Measurements from ENCODE around the gene PTPRO. TPM values are rescaled to one million over a fixed set of nuclear protein-coding genes. Genes with fewer than 3 reads are reported as not detected.

The PTPRO gene
- total RNA-seq, 4 donors from 2014 or later: 0.26 to 0.81 (median 0.51) TPM

DNA sequence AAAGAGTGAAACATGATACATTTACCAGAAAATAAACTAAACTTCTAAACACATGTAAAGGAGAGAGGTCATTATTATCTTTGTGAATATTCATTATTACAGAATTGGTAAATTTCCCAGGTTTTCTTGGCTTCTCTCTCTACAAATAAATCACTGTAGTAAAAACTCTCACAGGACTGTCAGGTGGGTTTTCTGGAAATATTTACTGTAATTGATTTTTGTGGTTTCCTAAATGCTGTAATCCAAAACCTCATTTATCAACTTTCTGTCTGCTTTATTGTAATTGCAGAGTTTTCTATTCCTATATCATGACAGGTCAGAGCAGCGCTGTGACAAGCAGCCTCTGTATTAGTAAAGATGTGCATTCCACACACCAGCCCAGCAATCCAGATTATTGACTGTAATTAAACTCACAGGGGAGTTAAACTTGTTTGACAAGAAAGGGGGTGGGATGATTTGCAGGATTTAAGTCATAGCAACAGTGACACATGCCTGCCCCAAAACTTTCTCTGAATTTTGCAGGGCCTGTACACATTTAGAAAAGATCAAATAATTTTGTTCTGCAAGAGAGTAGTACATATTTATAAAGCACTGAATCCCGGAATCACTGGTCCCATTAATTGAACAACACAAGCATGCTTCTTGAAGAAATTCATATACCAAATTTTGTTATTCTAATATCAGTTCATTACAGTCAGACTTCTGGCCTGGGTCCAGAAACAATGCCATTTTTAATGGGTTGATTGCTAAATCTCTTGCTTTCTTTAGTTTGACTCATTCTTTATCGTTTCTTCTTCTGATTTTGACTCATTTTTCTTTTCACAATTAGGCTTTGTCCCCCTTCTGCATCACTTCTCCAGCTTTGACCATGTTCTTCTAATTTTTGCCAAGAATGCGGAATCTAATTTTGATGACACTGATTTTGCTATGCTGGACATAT lies 42.2 kb downstream of the PTPRO start:
- Histone ChIP-seq H3K27ac (no peak overlapping the region), H3K36me3 (no peaks in the 10 kb centered on the region), H3K27me3 (peaks cover 6% of the 10 kb centered on the region), H3K9me3 (no peaks in the 10 kb centered on the region), H3K4me3 (no peak overlapping the region), H3K4me1 (peaks cover 3% of the 10 kb centered on the region)
- TF ChIP-seq POLR2AphosphoS5 (IDR thresholded peaks at IDR 0.05): no peak
- TF ChIP-seq POLR2A (IDR thresholded peaks at IDR 0.05): no peak
- no peak for TF ChIP-seq EP300 (IDR thresholded peaks at IDR 0.05)
- TF ChIP-seq, protein P1, sequence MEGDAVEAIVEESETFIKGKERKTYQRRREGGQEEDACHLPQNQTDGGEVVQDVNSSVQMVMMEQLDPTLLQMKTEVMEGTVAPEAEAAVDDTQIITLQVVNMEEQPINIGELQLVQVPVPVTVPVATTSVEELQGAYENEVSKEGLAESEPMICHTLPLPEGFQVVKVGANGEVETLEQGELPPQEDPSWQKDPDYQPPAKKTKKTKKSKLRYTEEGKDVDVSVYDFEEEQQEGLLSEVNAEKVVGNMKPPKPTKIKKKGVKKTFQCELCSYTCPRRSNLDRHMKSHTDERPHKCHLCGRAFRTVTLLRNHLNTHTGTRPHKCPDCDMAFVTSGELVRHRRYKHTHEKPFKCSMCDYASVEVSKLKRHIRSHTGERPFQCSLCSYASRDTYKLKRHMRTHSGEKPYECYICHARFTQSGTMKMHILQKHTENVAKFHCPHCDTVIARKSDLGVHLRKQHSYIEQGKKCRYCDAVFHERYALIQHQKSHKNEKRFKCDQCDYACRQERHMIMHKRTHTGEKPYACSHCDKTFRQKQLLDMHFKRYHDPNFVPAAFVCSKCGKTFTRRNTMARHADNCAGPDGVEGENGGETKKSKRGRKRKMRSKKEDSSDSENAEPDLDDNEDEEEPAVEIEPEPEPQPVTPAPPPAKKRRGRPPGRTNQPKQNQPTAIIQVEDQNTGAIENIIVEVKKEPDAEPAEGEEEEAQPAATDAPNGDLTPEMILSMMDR (IDR thresholded peaks at IDR 0.05): no peak
- 45% methylated on average over 4 of the region's 4 CpGs for WGBS
- no peak for DNase-seq (ENCODE audit: low spot score in 2 of 2)

- no peak overlapping the region for H3K4me3 ChIP-seq
- no peak for TF ChIP-seq EP300 (IDR thresholded peaks at IDR 0.05)
- TF ChIP-seq POLR2A (IDR thresholded peaks at IDR 0.05): no peak
- TF ChIP-seq POLR2AphosphoS5 (IDR thresholded peaks at IDR 0.05): no peak
- TF ChIP-seq, protein P1 (IDR thresholded peaks at IDR 0.05): no peak
- H3K36me3 ChIP-seq: no peaks in the 10 kb centered on the region
- no peaks in the 10 kb centered on the region for H3K9me3 ChIP-seq
- DNase-seq (ENCODE audit: low spot score in 2 of 2): no peak
- no peak overlapping the region for H3K27ac ChIP-seq
- WGBS: 67% methylated on average over 4 of the region's 4 CpGs
- H3K4me1 ChIP-seq: peaks cover 3% of the 10 kb centered on the region
- H3K27me3 ChIP-seq: peaks cover 3% of the 10 kb centered on the region
Measured at GRCh38 chr12:15368812-15369211, 46.5 kb downstream of the PTPRO start.

DNA sequence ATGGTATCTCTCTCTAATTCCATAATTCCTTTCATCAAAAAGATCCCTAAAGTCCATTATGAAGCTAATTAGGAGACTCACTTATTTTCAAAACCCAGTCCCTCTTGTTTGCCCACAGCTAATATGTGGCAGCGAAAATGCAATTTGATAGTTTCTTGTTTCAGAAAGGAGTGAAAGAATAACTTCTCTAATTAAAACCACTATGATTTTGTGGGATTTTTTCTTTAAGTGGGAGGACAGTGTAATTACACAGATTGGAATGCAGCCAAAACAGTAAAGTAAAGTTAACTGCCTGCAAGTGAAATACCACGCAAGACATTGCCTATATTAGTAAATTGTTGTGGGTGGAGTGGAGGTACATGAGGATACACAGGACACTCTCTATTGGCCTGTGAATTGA lies 50.0 kb downstream of the PTPRO start:
- Histone ChIP-seq H3K27me3 (peaks cover 3% of the 10 kb centered on the region), H3K4me3 (no peak overlapping the region), H3K27ac (no peak overlapping the region), H3K4me1 (no peaks in the 10 kb centered on the region), H3K9me3 (no peaks in the 10 kb centered on the region), H3K36me3 (no peaks in the 10 kb centered on the region)
- no peak for DNase-seq (ENCODE audit: low spot score in 2 of 2)
- TF ChIP-seq POLR2A (IDR thresholded peaks at IDR 0.05): no peak
- TF ChIP-seq POLR2AphosphoS5 (IDR thresholded peaks at IDR 0.05): no peak
- TF ChIP-seq EP300 (IDR thresholded peaks at IDR 0.05): no peak
- TF ChIP-seq, protein P1 (IDR thresholded peaks at IDR 0.05): no peak
- 53% methylated on average over 2 of the region's 2 CpGs for WGBS

DNA sequence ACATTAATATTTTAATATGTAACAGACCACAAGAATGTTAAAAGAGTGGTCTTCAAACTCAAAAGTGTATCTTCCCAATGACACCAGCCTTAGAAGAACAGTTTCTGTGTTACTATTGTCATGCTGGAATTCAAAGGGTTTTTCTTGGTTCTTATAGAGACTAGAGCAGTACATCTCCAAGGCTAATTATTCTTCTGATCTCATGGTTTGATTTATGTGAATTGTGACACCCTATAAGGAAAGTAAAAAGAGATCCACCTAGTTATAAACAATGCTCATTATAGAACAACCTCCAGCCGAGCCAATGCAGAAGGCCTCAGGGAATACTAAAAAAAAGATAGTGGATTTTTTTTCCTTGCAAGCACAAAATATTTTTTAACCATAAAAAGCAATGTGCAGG lies 65.5 kb downstream of the PTPRO start:
- Histone ChIP-seq H3K4me3 (no peak overlapping the region), H3K9me3 (no peaks in the 10 kb centered on the region), H3K4me1 (no peaks in the 10 kb centered on the region), H3K27ac (no peak overlapping the region), H3K36me3 (no peaks in the 10 kb centered on the region), H3K27me3 (no peaks in the 10 kb centered on the region)
- DNase-seq (ENCODE audit: low spot score in 2 of 2): no peak
- WGBS: 30% methylated on average over 1 of the region's 1 CpG
- TF ChIP-seq, protein P1 (IDR thresholded peaks at IDR 0.05): no peak
- TF ChIP-seq POLR2A (IDR thresholded peaks at IDR 0.05) (no peak), POLR2AphosphoS5 (IDR thresholded peaks at IDR 0.05) (no peak), EP300 (IDR thresholded peaks at IDR 0.05) (no peak)

- no peaks in the 10 kb centered on the region for H3K27me3 ChIP-seq
- DNase-seq (ENCODE audit: low spot score in 2 of 2): no peak
- H3K36me3 ChIP-seq: no peaks in the 10 kb centered on the region
- H3K9me3 ChIP-seq: no peaks in the 10 kb centered on the region
- WGBS: 79% methylated on average over 1 of the region's 1 CpG
- H3K27ac ChIP-seq: no peak overlapping the region
- no peak overlapping the region for H3K4me3 ChIP-seq
- H3K4me1 ChIP-seq: no peaks in the 10 kb centered on the region
- TF ChIP-seq EP300 (IDR thresholded peaks at IDR 0.05): no peak
- TF ChIP-seq POLR2A (IDR thresholded peaks at IDR 0.05): no peak
Measured at GRCh38 chr12:15389561-15389960, 67.3 kb downstream of the PTPRO start.
